Mucosa of rectum (tissue), 2 donors: Measurements from ENCODE around the gene NGEF.

Source experiments
- H3K27ac ChIP-seq, 2 donors: one replicate each; pipeline ENCODE4 v1.7.0; 2013; ENCODE audit warnings: inconsistent platforms in 2 of 2, low read depth in 2 of 2, low read length in 2 of 2
- H3K27me3 ChIP-seq, 2 donors: one replicate each; pipeline ENCODE4 v1.7.0; 2013; ENCODE audit warnings: low read length in 2 of 2; ENCODE audit not compliant: control insufficient read depth in 2 of 2, insufficient read depth in 2 of 2
- H3K36me3 ChIP-seq, 2 donors: one replicate each; pipeline ENCODE4 v1.7.0; 2013; ENCODE audit warnings: low read length in 2 of 2; ENCODE audit not compliant: control insufficient read depth in 2 of 2, insufficient read depth in 2 of 2
- H3K4me1 ChIP-seq, 2 donors: one replicate each; pipeline ENCODE4 v1.7.0; 2013; ENCODE audit warnings: low read length in 2 of 2, mild to moderate bottlenecking in 1 of 2; ENCODE audit not compliant: control insufficient read depth in 2 of 2, insufficient read depth in 2 of 2
- H3K4me3 ChIP-seq, 2 donors: one replicate each; pipeline ENCODE4 v1.7.0; 2013; ENCODE audit warnings: low read length in 2 of 2
- H3K9ac ChIP-seq, 2 donors: one replicate each; pipeline ENCODE4 v1.7.0; 2013; ENCODE audit warnings: low read length in 2 of 2, low read depth in 1 of 2, mild to moderate bottlenecking in 1 of 2
- H3K9me3 ChIP-seq, 2 donors: one replicate each; pipeline ENCODE4 v1.7.0; 2013; ENCODE audit warnings: low read length in 2 of 2; ENCODE audit not compliant: control insufficient read depth in 2 of 2
- donor health status: healthy.
- donor health status: Normal muscosa, but diverticular disease.

The NGEF gene

DNA sequence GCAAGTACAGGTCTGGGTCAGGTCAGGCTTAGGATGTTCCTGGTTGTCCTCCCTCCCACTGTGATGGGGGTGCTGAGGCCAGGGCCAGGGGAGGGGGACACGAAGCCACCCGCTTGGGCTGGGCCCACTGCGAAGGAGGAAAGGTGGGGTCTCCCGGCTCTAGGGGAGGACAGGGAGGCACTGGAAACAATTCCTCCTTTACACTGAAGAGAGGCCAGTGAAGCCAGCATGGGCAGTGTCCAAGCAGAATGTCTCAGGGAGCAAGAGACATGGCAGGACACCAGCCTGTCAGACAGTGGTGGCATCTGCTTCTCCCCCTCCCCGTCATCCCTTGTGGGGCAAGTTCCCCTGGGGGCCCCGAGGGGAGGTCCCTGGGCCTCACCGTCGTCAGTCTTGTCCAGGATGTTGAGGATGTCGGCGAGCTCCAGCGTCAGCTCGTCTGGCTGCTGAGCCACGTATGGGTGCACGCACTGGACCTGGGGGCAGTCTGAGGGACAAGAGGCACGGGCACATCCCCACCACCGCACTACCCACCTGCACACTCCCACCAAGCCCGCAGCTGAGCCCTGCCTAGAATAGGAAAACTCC, 132.2 kb downstream of the NGEF start:
- Histone ChIP-seq H3K4me3 (no peak overlapping the region), H3K27ac (no peak overlapping the region), H3K36me3 (peaks cover 20 to 25% of the 10 kb centered on the region in 2 donors), H3K4me1 (no peaks in the 10 kb centered on the region), H3K9me3 (no peaks in the 10 kb centered on the region), H3K9ac (no peak overlapping the region), H3K27me3 (no peaks in the 10 kb centered on the region)

DNA sequence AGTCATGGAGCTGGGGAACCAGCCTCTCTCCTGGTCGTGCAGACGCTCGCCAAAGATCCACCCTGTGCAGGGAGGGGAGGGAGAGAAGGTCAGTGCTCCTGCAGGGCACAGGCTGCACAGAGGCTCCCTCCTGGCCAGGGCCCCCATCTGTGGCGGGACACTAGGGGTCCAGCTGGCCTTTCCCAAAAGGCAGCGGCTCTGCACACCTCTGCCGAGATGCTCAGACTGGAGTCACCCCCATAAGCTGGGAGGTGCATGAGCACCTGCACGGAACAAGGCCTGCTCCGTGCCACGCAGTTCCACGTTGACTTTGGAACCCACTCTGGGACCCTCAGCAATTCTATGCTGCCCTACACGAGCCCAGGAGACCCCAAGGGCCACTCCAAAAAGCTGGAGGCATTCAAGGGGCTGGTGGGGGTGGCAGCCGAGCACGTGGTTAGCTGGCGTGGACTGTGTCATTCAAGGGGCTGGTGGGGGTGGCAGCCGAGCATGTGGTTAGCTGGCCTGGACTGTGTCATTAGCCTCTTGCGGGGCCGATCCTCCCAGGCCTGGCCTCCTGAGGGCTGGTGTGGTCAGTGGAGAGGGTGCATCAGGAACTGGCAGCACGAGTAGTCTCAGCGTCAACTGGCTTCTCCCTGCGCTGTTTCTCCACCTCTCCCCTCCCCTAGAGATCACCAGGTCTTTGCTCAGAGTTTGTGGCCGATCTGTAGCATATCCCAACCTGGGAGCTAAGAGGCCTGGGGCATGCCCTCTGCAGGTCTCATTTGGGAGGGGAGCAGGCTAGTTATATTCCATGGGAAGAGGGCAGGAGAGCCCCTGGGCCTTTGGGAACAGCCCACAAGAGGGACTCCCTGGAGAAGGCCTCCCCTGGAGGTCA, 133.2 kb downstream of the NGEF start:
- H3K27me3 ChIP-seq, result no peaks in the 10 kb centered on the region
- no peak overlapping the region for H3K4me3 ChIP-seq
- peaks cover 5% of the 10 kb centered on the region in 2 donors for H3K4me1 ChIP-seq
- no peak overlapping the region for H3K9ac ChIP-seq
- H3K36me3 ChIP-seq, result peaks cover 18 to 22% of the 10 kb centered on the region in 2 donors
- H3K9me3 ChIP-seq, result no peaks in the 10 kb centered on the region
- H3K27ac ChIP-seq, result no peak overlapping the region

DNA sequence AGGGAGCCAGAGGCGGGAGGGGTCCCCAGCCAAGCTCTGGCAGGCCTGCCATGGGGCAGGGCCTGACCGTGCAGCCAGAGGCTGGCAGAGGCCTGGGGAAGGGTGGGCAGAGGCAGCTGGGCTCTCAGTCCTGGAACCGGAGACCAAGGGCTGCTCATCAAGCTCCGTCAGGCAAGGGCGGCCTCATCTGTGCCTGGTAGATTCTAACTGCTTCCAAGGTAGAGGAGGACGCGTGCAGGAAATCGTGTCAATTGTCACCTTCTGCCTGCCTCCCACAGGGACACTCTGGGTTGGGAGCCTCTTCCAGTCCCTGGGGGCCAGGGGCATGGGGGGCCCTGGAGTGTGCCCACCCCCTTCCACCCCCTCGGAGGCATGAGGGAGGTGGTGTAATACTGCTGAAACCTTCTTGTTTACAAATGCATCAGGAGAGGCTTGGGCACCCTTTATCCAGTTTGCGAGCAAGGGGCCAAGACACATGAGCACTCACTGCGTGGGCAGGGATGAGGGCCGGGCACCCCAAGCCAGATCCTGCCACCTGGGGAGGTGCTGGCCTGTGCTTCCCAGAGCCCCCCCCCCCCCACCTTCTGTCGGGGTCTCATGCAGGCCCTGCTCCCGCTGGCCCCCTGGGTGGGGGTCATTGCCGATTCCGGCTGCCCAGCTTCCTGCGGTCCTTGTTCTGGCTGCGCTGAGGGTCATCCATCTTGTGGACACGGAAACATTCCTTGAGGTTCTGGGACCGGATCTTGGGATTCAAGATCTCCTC, 134.0 kb downstream of the NGEF start:
- peaks cover 14 to 15% of the 10 kb centered on the region in 2 donors for H3K36me3 ChIP-seq
- H3K9ac ChIP-seq, result no peak overlapping the region
- H3K9me3 ChIP-seq, result no peaks in the 10 kb centered on the region
- no peak overlapping the region for H3K4me3 ChIP-seq
- peaks cover 13 to 14% of the 10 kb centered on the region in 2 donors for H3K4me1 ChIP-seq
- no peak overlapping the region for H3K27ac ChIP-seq
- no peaks in the 10 kb centered on the region for H3K27me3 ChIP-seq

DNA sequence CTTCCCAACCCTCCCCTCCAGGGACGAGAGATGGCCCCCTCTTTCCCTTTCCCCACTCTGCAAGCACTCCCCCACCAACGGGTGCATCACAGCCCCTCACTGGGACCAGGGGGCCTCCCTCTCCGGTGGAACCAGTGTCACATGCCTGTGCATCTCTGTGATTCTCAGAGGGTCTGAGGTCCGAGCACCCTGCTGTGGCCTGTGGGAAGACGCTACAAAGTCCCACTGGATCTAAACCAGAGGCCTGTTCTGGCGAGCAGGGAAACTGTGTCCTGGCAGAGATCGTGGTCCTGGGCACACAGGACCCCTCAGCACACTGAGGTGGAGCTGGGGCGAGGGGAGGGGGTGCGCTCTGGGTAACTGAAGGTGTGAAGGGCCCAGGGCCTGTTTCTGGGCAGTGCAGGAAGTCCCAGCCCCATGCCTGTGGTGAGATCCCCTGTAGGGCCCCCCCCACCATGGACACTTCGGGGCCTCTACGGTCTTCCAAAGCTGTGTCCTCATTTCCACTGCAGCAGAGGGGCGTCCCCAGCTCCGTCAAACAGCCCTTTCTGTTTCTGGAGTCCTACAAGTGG, 135.0 kb downstream of the NGEF start:
- Histone ChIP-seq H3K4me1 (peaks cover 23 to 24% of the 10 kb centered on the region in 2 donors), H3K9ac (no peak overlapping the region), H3K27me3 (no peaks in the 10 kb centered on the region), H3K27ac (no peak overlapping the region), H3K9me3 (no peaks in the 10 kb centered on the region), H3K4me3 (no peak overlapping the region), H3K36me3 (peaks cover 9% of the 10 kb centered on the region in 2 donors)

DNA sequence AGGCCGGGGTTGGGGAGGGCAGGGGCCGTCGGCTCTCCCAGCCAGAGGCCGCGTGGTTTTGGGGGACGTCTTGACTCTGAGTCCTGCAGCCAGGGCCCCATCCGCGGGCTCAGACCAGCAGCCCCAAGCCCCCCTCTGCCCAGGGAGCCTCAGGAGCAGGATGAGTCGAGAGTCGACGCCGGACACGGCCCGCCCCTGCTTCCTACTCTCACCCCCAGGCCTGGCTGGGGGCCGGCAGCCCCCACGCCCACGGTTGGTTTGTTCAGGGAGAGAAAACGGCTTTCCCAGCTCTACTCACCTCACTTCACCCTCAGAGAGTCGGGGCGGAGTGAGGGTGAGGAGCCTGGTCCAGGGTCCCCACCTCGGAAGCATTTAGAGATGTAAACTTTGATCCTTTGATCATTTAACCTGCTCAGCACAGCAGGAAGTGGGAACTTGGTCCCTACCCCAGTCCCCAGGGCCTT, 136.0 kb downstream of the NGEF start:
- peak overlapping the region; percentile 34 to 79 for H3K9ac ChIP-seq

DNA sequence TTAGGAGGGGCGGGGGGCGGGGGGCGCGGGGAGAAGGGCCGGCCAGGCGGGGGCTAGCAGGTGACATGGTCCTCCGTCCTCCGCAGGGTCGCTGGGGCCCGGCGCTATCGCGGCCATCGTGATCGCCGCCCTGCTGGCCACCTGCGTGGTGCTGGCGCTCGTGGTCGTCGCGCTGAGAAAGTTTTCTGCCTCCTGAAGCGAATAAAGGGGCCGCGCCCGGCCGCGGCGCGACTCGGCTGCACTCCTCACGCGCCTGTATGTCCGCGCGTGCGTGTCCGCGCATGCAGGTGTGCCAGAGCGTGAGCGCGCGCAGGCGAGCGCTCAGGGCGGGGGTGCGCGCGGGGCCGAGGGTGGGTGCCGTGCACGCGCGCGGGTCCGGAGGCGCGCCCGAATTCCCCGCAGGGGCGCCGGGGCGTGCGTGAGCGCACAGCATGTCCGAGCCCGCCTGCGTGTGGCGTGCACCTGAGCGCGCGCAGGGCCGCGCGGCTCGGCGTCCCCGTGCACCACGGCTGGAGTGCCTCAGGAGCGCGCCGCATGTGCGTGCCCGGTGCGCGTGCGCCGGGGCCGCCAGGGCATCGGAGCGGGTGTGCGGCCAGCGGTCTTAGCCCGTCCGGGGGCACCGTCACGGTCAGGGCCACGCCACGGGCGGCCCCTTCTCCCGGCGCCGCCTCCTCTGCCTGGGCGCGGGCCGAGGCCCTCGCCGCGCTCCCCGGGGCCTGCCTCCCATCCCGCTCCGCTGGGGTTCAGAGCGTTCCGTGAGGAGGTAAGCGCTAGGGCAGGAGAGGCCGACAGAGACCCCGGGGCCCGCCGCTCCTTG, 136.7 kb downstream of the NGEF start:
- Histone ChIP-seq H3K27me3 (no peaks in the 10 kb centered on the region), H3K27ac (peak overlapping the region; percentile 96 to 97), H3K9me3 (no peaks in the 10 kb centered on the region), H3K4me3 (peak overlapping the region; percentile 66 to 70), H3K36me3 (peaks cover 0 to 2% of the 10 kb centered on the region in 2 donors), H3K9ac (peak overlapping the region in 1 of 2 donors; percentile 79), H3K4me1 (peaks cover 24 to 29% of the 10 kb centered on the region in 2 donors)

More for the DNA sequence above, 136.0 kb downstream of the NGEF start:
- Histone ChIP-seq H3K9me3 (no peaks in the 10 kb centered on the region), H3K4me1 (peaks cover 24 to 29% of the 10 kb centered on the region in 2 donors), H3K27ac (peak overlapping the region; percentile 96 to 97), H3K27me3 (no peaks in the 10 kb centered on the region), H3K36me3 (peaks cover 0 to 4% of the 10 kb centered on the region in 2 donors), H3K4me3 (peak overlapping the region; percentile 66 to 70)

DNA sequence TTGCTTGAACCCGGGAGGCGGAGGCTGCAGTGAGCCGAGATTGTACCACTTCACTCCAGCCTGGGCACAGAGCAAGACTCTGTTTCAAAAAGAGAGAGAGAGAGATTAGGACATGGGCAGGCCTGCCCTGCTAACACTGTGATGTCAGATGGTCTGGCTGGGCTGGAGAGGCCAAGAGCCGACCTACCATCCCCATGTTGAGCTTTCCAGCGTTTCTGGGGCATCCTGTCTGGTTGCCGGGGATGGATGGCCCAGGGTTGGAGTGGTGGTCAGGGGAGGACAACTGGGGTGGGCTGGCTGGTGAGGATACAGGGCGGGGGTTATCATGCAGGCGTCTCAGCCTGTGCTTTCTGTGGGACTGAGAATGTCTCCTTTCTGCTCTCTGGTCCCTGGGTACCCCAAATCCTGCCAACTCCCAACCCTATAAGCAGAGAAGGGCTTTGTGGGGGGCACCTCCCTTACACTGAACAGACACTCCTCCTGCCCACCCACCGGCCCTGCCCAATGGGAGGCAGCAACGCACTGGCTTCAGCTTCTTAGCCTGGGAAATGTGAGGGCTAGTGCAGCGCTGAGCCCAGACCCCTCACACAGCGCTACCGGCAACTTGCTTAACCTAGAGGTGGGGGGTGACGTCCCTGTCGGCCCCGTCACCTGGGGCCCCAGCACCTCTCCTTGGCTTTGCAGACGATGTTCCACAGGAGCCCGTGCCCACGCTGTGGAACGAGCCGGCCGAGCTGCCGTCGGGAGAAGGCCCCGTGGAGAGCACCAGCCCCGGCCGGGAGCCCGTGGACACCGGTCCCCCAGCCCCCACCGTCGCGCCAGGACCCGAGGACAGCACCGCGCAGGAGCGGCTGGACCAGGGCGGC, 137.6 kb downstream of the NGEF start:
- no peaks in the 10 kb centered on the region for H3K27me3 ChIP-seq
- H3K27ac ChIP-seq, result peak overlapping the region; percentile 96 to 97
- peaks cover 0 to 2% of the 10 kb centered on the region in 2 donors for H3K36me3 ChIP-seq
- peaks cover 24 to 29% of the 10 kb centered on the region in 2 donors for H3K4me1 ChIP-seq
- peak overlapping the region; percentile 75 to 79 for H3K9ac ChIP-seq
- H3K4me3 ChIP-seq, result peak overlapping the region; percentile 58 to 73
- no peaks in the 10 kb centered on the region for H3K9me3 ChIP-seq

DNA sequence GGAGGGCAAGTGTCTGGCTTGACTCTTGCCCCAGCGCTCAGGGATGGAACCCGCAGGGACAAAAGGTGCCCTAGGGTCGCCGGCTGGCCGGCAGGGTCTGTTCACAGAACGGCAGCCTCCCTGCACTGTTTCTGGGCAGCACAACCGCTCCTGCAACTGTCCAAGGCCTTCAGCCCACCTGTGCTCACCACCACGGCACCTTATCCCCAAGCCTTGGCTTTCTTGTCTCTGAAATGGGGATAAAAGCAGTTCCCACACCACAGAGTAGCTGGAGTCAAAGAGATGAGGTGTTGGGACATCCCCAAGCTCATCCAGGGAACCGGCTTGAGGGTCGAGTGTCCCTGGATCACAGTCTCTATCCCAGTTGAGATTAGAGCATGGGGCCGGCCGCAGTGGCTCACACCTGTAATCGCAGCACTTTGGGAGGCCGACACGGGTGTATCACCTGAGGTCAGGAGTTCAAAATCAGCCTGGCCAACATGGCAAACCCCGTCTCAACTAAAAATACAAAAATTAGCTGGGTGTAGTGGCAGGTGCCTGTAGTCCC, 138.3 kb downstream of the NGEF start:
- Histone ChIP-seq H3K9me3 (no peaks in the 10 kb centered on the region), H3K36me3 (peaks cover 0 to 2% of the 10 kb centered on the region in 2 donors), H3K4me1 (peaks cover 24 to 29% of the 10 kb centered on the region in 2 donors), H3K27ac (peak overlapping the region; percentile 96 to 97), H3K4me3 (no peak overlapping the region), H3K27me3 (no peaks in the 10 kb centered on the region), H3K9ac (peak overlapping the region; percentile 52 to 79)
